Choroid plexus epithelial cell (primary cell): ENCODE data around the gene PHF2.

Experiments
- DNase-seq: peaks from one replicate; pipeline ENCODE4 v3.0.0-alpha.2; 2010; ENCODE audit warnings: low read depth
- H3K4me3 ChIP-seq: 2 replicates; pipeline ENCODE4 v1.5.1; 2011; ENCODE audit warnings: low read depth, mild to moderate bottlenecking, control low read depth, low read length, moderate library complexity
- TF ChIP-seq, protein P1 (sequence below): conservative IDR thresholded peaks from 2 replicates; pipeline ENCODE4 v1.5.1; 2011; ENCODE audit warnings: low read depth, mild to moderate bottlenecking, control low read depth, inconsistent platforms, low read length, moderate library complexity

The PHF2 gene

DNA sequence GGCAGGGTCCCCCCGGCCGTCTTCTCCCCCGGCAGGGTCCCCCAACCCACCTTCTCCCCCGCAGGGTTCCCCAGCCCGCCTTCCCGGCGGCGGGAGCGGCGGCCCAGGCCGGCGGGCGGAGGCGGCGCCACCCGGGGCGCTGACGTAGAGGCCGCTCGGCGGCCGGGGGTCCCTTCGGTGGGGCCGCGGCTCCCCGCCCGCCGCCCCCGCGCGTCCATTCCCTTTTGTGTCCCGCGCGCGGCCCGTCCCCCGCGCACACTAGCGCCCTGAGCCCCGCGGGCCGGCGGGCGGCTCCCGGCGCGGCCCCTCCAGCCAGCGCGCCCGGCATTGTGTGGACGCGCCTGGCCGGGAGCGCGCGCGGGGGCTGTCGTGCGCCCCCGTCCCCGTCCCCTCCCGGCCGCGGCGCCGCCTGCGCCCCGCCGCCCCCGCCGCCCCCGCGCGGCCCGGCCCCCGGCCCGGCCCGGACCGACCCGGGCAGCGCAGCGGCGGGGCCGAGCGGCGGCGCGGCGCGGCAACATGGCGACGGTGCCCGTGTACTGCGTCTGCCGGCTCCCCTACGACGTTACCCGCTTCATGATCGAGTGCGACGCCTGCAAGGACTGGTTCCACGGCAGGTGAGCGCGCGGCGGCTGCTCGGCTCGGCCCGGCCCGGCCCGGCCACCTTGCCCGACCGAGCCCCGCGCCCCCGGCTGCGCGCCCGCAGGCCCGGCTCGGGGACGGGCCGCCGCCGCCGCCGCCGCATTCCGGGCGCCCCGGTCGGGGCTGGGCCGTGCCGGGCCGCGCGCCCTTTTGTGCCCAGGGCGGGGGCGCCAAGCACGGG, at the start of gene PHF2:
Gene PHF2 (plus strand): TSS at position 327 of the 820 bp plus-strand sequence. CDS start 190 bp downstream, at position 517.
- TF ChIP-seq, protein P1, sequence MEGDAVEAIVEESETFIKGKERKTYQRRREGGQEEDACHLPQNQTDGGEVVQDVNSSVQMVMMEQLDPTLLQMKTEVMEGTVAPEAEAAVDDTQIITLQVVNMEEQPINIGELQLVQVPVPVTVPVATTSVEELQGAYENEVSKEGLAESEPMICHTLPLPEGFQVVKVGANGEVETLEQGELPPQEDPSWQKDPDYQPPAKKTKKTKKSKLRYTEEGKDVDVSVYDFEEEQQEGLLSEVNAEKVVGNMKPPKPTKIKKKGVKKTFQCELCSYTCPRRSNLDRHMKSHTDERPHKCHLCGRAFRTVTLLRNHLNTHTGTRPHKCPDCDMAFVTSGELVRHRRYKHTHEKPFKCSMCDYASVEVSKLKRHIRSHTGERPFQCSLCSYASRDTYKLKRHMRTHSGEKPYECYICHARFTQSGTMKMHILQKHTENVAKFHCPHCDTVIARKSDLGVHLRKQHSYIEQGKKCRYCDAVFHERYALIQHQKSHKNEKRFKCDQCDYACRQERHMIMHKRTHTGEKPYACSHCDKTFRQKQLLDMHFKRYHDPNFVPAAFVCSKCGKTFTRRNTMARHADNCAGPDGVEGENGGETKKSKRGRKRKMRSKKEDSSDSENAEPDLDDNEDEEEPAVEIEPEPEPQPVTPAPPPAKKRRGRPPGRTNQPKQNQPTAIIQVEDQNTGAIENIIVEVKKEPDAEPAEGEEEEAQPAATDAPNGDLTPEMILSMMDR, result no peak
- peak within 1 kb of the TSS; percentile 68 for H3K4me3 ChIP-seq
- DNase-seq, result no peak

DNA sequence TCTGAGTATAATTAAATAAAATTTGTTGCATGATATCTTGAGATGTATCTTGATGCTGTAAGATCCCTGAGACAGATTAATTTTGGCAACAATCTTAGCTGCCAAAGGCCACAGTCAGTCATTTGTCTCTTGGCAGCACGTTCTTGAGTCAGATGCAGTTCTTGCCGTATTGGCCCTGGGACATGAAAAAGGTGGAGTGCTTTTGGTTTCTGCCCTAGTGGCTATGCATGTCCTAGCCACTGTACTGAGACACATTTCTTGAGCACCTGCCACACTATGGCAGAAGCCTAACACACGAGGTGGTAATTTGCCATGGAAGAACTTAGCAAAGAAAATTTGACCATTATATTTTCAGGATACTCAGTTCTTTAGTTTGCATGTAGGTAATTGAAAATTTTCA, 45.0 kb upstream of the PHF2 start:
- TF ChIP-seq, protein P1, result peak; percentile 24
- DNase-seq, result no peak
- H3K4me3 ChIP-seq, result no peak overlapping the region

DNA sequence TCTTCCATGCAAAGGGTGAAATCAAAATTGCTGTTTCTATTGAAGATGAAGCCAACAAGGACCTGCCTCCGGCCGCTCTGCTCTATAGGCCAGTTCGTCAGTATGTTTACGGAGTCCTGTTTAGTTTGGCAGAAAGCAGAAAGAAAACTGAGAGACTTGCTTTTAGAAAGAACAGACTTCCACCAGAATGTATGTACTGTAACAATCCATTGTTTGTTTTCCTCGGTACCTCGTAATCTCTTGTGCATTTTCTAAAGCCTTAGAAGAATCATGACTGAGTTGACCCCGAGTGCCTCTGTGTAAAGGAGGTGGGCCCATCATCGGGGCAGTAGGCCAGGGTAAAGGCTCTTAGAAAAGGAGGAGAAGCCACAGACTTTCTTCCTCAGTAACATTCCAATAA, 44.2 kb upstream of the PHF2 start:
- no peak overlapping the region for H3K4me3 ChIP-seq
- TF ChIP-seq, protein P1, result no peak
- peak; percentile 48 for DNase-seq

DNA sequence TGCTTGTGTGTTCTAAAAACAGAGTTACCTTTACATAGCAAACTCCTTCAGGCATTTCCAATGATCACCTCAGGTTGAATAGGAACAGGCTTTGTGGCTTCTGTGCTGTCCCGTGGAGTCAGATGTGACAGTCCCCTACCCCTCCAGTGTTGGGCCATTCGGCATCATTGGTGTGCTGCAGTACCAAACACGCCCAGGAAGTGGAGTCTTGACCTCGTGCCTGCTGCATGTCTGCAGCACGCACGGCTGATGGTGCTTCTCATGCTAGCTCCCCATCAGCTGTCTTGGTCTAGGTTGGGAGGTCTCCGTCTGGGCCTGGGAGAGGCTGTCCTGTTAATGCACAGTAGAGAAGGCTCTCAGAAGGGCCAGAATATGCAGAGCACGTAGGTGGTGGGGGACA, 42.5 kb upstream of the PHF2 start:
- no peak for DNase-seq
- no peak overlapping the region for H3K4me3 ChIP-seq
- TF ChIP-seq, protein P1, result no peak

DNA sequence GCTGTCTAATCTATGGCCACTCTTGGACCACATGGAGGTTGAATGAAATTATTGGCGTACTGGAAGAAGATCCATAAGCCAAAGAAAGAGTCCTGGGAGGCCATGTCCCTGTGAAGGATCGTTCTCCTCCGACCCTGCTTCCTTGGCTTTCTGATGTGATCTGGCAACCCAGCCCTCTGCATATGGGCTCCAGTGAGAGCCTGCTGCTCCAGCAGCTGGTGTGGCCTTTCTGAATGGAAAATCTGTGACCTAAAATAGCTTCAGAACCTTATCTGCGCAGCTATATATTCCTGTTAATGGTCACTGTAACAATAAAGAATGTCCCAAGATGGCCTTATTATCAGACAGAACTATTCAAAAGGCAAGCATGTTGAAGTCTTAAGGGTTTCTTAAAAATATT, 40.2 kb upstream of the PHF2 start:
- TF ChIP-seq, protein P1, result no peak
- DNase-seq, result no peak
- H3K4me3 ChIP-seq, result no peak overlapping the region

DNA sequence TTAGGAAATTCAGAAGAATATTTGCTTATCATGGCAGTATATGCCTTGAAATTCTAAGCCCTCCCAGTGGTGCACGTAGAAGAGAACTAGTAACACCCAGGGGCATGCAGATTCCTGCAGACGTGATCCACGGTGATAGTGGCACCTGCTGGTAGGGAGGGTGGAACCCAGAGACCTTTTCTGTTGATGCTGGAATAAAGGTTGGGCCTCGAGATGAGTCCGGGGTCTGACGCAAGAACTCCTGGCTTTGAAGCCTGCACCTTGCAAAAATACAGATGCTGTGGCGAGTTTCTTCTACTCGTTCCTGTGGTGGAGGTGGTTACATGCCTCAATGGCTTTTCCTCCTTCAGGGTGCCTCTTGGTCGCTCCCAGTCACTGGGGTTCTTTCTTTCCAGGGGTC, 39.5 kb upstream of the PHF2 start:
- no peak for DNase-seq
- H3K4me3 ChIP-seq, result no peak overlapping the region
- TF ChIP-seq, protein P1, result peak; percentile 13

DNA sequence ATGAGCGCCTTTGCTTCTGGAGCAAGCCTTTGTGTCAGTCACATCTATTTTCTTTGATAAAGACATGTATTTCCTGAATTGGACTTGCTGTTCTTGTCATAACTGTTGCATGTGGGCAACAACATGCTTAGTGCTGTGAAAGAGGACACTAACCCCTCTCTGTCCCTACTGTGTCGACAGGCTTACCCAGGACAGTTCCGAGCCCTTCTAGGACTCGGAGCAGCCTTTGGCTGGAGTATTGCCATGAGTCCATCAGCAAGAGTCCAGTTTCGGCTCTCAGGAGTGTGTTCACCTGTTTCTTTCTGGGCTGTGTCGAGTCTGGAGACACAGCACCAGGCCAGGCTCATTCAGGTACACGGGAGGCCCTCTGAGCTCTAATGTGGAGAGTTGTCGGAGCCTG, 36.1 kb upstream of the PHF2 start:
- TF ChIP-seq, protein P1, result no peak
- DNase-seq, result no peak
- no peak overlapping the region for H3K4me3 ChIP-seq
